ENCODE measurements around the gene RAD21L1.

Gene RAD21L1

GRCh38 chr20:1229541-1229940 is 3.7 kb downstream of the RAD21L1 start:
- no peak for TF ChIP-seq EGR1 (IDR thresholded peaks at IDR 0.05)
- no peak for TF ChIP-seq CEBPB (IDR thresholded peaks at IDR 0.05)
- TF ChIP-seq MAX (IDR thresholded peaks at IDR 0.05) = no peak
- TF ChIP-seq TCF12 (IDR thresholded peaks at IDR 0.05; ENCODE audit: low read depth) = no peak
- TF ChIP-seq YY1 (IDR thresholded peaks at IDR 0.05; ENCODE audit: low read depth) = no peak
- no peak for TF ChIP-seq TAF1 (IDR thresholded peaks at IDR 0.05; ENCODE audit: low read depth)
- no peak for TF ChIP-seq EP300 (IDR thresholded peaks at IDR 0.05; ENCODE audit: borderline replicate concordance)
- TF ChIP-seq TEAD4 (IDR thresholded peaks at IDR 0.05) = no peak
- TF ChIP-seq REST (IDR thresholded peaks at IDR 0.05; ENCODE audit: low read depth) = no peak
- no peak for TF ChIP-seq RAD21 (IDR thresholded peaks at IDR 0.05; ENCODE audit: low read depth)
- TF ChIP-seq ZBTB7A (IDR thresholded peaks at IDR 0.05; ENCODE audit: low read depth) = no peak
- TF ChIP-seq, protein P1, sequence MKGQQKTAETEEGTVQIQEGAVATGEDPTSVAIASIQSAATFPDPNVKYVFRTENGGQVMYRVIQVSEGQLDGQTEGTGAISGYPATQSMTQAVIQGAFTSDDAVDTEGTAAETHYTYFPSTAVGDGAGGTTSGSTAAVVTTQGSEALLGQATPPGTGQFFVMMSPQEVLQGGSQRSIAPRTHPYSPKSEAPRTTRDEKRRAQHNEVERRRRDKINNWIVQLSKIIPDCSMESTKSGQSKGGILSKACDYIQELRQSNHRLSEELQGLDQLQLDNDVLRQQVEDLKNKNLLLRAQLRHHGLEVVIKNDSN (IDR thresholded peaks at IDR 0.05) = no peak
- TF ChIP-seq CREB1 (IDR thresholded peaks at IDR 0.05; ENCODE audit: low read depth) = no peak
- no peak for TF ChIP-seq FOXM1 (IDR thresholded peaks at IDR 0.05; ENCODE audit: borderline replicate concordance, low read depth)
- no peak for TF ChIP-seq NFIC (IDR thresholded peaks at IDR 0.05)

DNA sequence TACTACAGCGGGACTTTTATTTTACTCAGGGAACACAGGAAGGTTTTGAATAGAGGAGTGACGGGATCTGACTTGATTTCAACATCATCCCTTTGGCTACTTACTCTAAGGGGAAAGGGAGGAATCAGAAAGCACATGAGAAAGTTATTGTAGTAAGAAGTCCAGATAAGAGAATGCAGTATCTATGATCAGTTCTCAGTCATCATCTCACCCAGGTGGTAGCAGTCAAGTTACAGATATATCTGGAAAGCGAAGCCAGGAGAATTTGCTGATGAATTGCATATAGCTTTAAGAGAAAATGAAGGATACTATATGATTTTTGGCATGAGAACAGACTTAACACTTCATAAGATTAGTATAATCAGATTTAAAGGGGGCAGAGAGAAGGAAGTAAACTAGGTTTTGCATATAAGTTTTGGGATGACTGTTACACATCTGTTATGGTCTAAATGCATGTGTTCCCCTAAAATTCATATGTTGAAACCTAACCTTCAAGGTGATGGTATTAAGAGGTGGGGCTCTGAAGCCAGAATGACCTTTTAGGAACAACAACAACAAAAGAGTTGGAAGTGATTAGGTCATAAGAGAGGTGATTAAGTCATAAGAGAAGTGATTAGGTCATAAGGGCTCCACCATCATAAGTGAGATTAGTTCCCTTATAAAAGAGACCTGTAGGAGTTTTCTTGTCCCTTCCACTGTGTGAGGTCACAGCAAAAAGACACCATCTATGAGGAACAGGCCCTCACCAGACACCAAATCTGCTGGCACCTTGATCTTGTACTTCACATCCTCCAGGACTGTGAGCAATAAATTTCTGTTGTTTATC is 6.7 kb downstream of the RAD21L1 start:
- TF ChIP-seq, protein P1 (IDR thresholded peaks at IDR 0.05) = no peak
- TF ChIP-seq CEBPB (IDR thresholded peaks at IDR 0.05) = no peak
- TF ChIP-seq RAD21 (IDR thresholded peaks at IDR 0.05; ENCODE audit: low read depth) = no peak
- TF ChIP-seq MAX (IDR thresholded peaks at IDR 0.05) = no peak

- TF ChIP-seq CEBPB (IDR thresholded peaks at IDR 0.05) (no peak), TCF12 (IDR thresholded peaks at IDR 0.05; ENCODE audit: low read depth) (no peak), ZBTB7A (IDR thresholded peaks at IDR 0.05; ENCODE audit: low read depth) (no peak), YY1 (IDR thresholded peaks at IDR 0.05; ENCODE audit: low read depth) (no peak), RAD21 (IDR thresholded peaks at IDR 0.05; ENCODE audit: low read depth) (no peak), TEAD4 (IDR thresholded peaks at IDR 0.05) (no peak), EP300 (IDR thresholded peaks at IDR 0.05; ENCODE audit: borderline replicate concordance) (no peak), TAF1 (IDR thresholded peaks at IDR 0.05; ENCODE audit: low read depth) (no peak), EGR1 (IDR thresholded peaks at IDR 0.05) (no peak), CREB1 (IDR thresholded peaks at IDR 0.05; ENCODE audit: low read depth) (no peak), FOXM1 (IDR thresholded peaks at IDR 0.05; ENCODE audit: borderline replicate concordance, low read depth) (no peak), REST (IDR thresholded peaks at IDR 0.05; ENCODE audit: low read depth) (no peak), NFIC (IDR thresholded peaks at IDR 0.05) (no peak)
- TF ChIP-seq, protein P1 (IDR thresholded peaks at IDR 0.05) = no peak
These were observed 14.7 kb downstream of the RAD21L1 start for GRCh38 chr20:1240549-1240948.

GRCh38 chr20:1241456-1241855 is 15.6 kb downstream of the RAD21L1 start:
- no peak for TF ChIP-seq EGR1 (IDR thresholded peaks at IDR 0.05)
- no peak for TF ChIP-seq RAD21 (IDR thresholded peaks at IDR 0.05; ENCODE audit: low read depth)
- no peak for TF ChIP-seq TCF12 (IDR thresholded peaks at IDR 0.05; ENCODE audit: low read depth)
- no peak for TF ChIP-seq FOXM1 (IDR thresholded peaks at IDR 0.05; ENCODE audit: borderline replicate concordance, low read depth)
- no peak for TF ChIP-seq ZBTB7A (IDR thresholded peaks at IDR 0.05; ENCODE audit: low read depth)
- TF ChIP-seq MAX (IDR thresholded peaks at IDR 0.05) = no peak
- TF ChIP-seq, protein P1 (IDR thresholded peaks at IDR 0.05) = no peak
- no peak for TF ChIP-seq TEAD4 (IDR thresholded peaks at IDR 0.05)
- no peak for TF ChIP-seq EP300 (IDR thresholded peaks at IDR 0.05; ENCODE audit: borderline replicate concordance)
- no peak for TF ChIP-seq CREB1 (IDR thresholded peaks at IDR 0.05; ENCODE audit: low read depth)
- TF ChIP-seq TAF1 (IDR thresholded peaks at IDR 0.05; ENCODE audit: low read depth) = no peak
- TF ChIP-seq REST (IDR thresholded peaks at IDR 0.05; ENCODE audit: low read depth) = no peak

All from Ishikawa (cell line).